Midbrain (tissue), 1 donor: ENCODE measurements around the gene GARRE1.
"Not testable (repeated sequence)": the region's sequence is repeated elsewhere in the genome, so short reads cannot be mapped to it uniquely, and the experiment has no call there.

Experiments used
- DNase-seq: peaks from one replicate; lab custom pipeline; 2025; lab: John Stamatoyannopoulos, UW

GARRE1 gene

GRCh38 chr19:34232566-34233481 lies 21.5 kb upstream of the GARRE1 start:
- DNase-seq: peak; percentile 59

- no peak for DNase-seq
Measured at GRCh38 chr19:34235425-34235940, 18.9 kb upstream of the GARRE1 start.

- DNase-seq: no peak
Measured at GRCh38 chr19:34236035-34236987, 18.0 kb upstream of the GARRE1 start.

- DNase-seq: no peak
Measured at GRCh38 chr19:34237283-34237682, 17.1 kb upstream of the GARRE1 start.

GRCh38 chr19:34237939-34238338 lies 16.4 kb upstream of the GARRE1 start:
- no peak for DNase-seq

- DNase-seq: no peak
Measured at GRCh38 chr19:34241513-34242337, 12.6 kb upstream of the GARRE1 start.

- DNase-seq: not testable (repeated sequence)
Measured at GRCh38 chr19:34243138-34243875, 11.0 kb upstream of the GARRE1 start.

GRCh38 chr19:34243876-34244578 lies 10.3 kb upstream of the GARRE1 start:
- DNase-seq: no peak

- DNase-seq: no peak
Measured at GRCh38 chr19:34244611-34245299, 9.6 kb upstream of the GARRE1 start.

GRCh38 chr19:34246340-34246739 lies 8.0 kb upstream of the GARRE1 start:
- DNase-seq: no peak

GRCh38 chr19:34248941-34249340 lies 5.4 kb upstream of the GARRE1 start:
- no peak for DNase-seq

GRCh38 chr19:34253167-34253566 lies 1.2 kb upstream of the GARRE1 start:
- not testable (repeated sequence) for DNase-seq

GRCh38 chr19:34253681-34254045 lies 691 bp upstream of the GARRE1 start:
- DNase-seq: not testable (repeated sequence)

GRCh38 chr19:34254698-34255432 lies 511 bp downstream of the GARRE1 start:
- DNase-seq: peak; percentile 61

- no peak for DNase-seq
Measured at GRCh38 chr19:34255546-34255945, 1.2 kb downstream of the GARRE1 start.

- no peak for DNase-seq
Measured at GRCh38 chr19:34256835-34257558, 2.6 kb downstream of the GARRE1 start.

- no peak for DNase-seq
Measured at GRCh38 chr19:34257559-34257924, 3.2 kb downstream of the GARRE1 start.
